ENCODE data around the gene NINJ2. TPM values are rescaled to one million over a fixed set of nuclear protein-coding genes. Genes with fewer than 3 reads are reported as not detected.

The NINJ2 gene
- total RNA-seq, 1 donor from 2014 or later: 0.69 TPM

GRCh38 chr12:541676-542324 is 121.4 kb downstream of the NINJ2 start:
- H3K4me3 Mint-ChIP-seq: no peak overlapping the region
- DNase-seq (ENCODE audit: low spot score in 2 of 2, unreplicated experiment in 2 of 2): no peak
- no peak overlapping the region for H3K27ac Mint-ChIP-seq
- peaks cover 17% of the 10 kb centered on the region for H3K4me1 Mint-ChIP-seq
- TF ChIP-seq, protein P1, sequence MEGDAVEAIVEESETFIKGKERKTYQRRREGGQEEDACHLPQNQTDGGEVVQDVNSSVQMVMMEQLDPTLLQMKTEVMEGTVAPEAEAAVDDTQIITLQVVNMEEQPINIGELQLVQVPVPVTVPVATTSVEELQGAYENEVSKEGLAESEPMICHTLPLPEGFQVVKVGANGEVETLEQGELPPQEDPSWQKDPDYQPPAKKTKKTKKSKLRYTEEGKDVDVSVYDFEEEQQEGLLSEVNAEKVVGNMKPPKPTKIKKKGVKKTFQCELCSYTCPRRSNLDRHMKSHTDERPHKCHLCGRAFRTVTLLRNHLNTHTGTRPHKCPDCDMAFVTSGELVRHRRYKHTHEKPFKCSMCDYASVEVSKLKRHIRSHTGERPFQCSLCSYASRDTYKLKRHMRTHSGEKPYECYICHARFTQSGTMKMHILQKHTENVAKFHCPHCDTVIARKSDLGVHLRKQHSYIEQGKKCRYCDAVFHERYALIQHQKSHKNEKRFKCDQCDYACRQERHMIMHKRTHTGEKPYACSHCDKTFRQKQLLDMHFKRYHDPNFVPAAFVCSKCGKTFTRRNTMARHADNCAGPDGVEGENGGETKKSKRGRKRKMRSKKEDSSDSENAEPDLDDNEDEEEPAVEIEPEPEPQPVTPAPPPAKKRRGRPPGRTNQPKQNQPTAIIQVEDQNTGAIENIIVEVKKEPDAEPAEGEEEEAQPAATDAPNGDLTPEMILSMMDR (IDR thresholded peaks at IDR 0.05; ENCODE audit: unreplicated experiment): no peak
- H3K9me3 Mint-ChIP-seq: no peaks in the 10 kb centered on the region
- H3K27me3 Mint-ChIP-seq (ENCODE audit: low read depth): peaks cover 29% of the 10 kb centered on the region
- H3K36me3 Mint-ChIP-seq: no peaks in the 10 kb centered on the region

GRCh38 chr12:539540-540310 is 123.5 kb downstream of the NINJ2 start:
- Mint-ChIP-seq H3K27ac (no peak overlapping the region), H3K27me3 (ENCODE audit: low read depth) (peaks cover 21% of the 10 kb centered on the region), H3K36me3 (no peaks in the 10 kb centered on the region), H3K4me3 (no peak overlapping the region), H3K9me3 (no peaks in the 10 kb centered on the region), H3K4me1 (peaks cover 17% of the 10 kb centered on the region)
- DNase-seq (ENCODE audit: low spot score in 2 of 2, unreplicated experiment in 2 of 2): no peak
- TF ChIP-seq, protein P1 (IDR thresholded peaks at IDR 0.05; ENCODE audit: unreplicated experiment): no peak

GRCh38 chr12:538731-539539 is 124.3 kb downstream of the NINJ2 start:
- TF ChIP-seq, protein P1 (IDR thresholded peaks at IDR 0.05; ENCODE audit: unreplicated experiment): no peak
- DNase-seq (ENCODE audit: low spot score in 2 of 2, unreplicated experiment in 2 of 2): no peak
- Mint-ChIP-seq H3K4me3 (no peak overlapping the region), H3K27me3 (ENCODE audit: low read depth) (peaks cover 13% of the 10 kb centered on the region), H3K9me3 (no peaks in the 10 kb centered on the region), H3K36me3 (no peaks in the 10 kb centered on the region), H3K27ac (peak overlapping the region; percentile 57), H3K4me1 (peaks cover 17% of the 10 kb centered on the region)

GRCh38 chr12:537772-538171 is 125.5 kb downstream of the NINJ2 start:
- Mint-ChIP-seq H3K4me1 (peaks cover 15% of the 10 kb centered on the region), H3K4me3 (no peak overlapping the region), H3K9me3 (peaks cover under 1% of the 10 kb centered on the region), H3K27me3 (ENCODE audit: low read depth) (peaks cover 9% of the 10 kb centered on the region), H3K36me3 (no peaks in the 10 kb centered on the region), H3K27ac (no peak overlapping the region)
- no peak for DNase-seq (ENCODE audit: low spot score in 2 of 2, unreplicated experiment in 2 of 2)
- TF ChIP-seq, protein P1 (IDR thresholded peaks at IDR 0.05; ENCODE audit: unreplicated experiment): no peak

DNA sequence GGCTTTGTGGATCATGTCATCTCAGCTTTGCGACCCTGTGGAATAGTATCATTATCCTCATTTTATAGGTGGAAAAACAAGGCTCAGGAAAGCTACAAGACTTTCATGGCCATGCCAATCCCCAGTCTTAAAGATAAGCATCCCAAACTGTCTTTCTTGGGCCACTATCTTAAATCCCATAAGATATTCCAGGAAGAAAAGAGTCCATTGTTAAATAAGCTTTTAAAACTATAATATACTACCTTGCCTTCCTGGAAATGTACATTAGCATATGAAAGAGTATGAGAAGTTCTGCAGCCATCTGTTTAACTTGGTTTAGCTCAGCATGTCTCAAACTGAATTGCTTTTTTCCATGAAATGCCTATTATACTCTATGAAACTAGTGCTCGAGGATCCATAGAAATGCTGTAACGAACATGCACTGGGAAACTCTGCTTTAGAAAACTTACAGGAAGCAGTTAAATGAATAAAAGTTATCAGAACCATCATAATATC is 126.4 kb downstream of the NINJ2 start:
- TF ChIP-seq, protein P1 (IDR thresholded peaks at IDR 0.05; ENCODE audit: unreplicated experiment): no peak
- DNase-seq (ENCODE audit: low spot score in 2 of 2, unreplicated experiment in 2 of 2): no peak
- Mint-ChIP-seq H3K4me1 (peaks cover 6% of the 10 kb centered on the region), H3K9me3 (peaks cover 9% of the 10 kb centered on the region), H3K27me3 (ENCODE audit: low read depth) (peaks cover 7% of the 10 kb centered on the region), H3K4me3 (no peak overlapping the region), H3K36me3 (no peaks in the 10 kb centered on the region), H3K27ac (no peak overlapping the region)

Data from mesothelial cell of epicardium (in vitro differentiated cells).